KMS-11 (cell line): ENCODE results near the gene MS4A2.

Source experiments
- H2AFZ ChIP-seq: fragments of 200-600 bp; sonication (generic); 2 replicates; pipeline ENCODE4 v1.6.1; 2016; ENCODE audit warnings: antibody characterized with exemption, mixed run types, low read depth
- H3K27ac ChIP-seq: fragments of 200-600 bp; sonication (generic); 2 replicates; pipeline ENCODE4 v1.6.1; 2016; ENCODE audit warnings: mild to moderate bottlenecking, mixed run types
- H3K27me3 ChIP-seq: fragments of 200-600 bp; sonication (generic); 2 replicates; pipeline ENCODE4 v1.6.1; 2017; ENCODE audit warnings: mild to moderate bottlenecking, low read depth, mixed run types, moderate library complexity; ENCODE audit not compliant: insufficient read depth
- H3K36me3 ChIP-seq: fragments of 200-600 bp; sonication (generic); 2 replicates; pipeline ENCODE4 v1.6.1; 2017; ENCODE audit warnings: mild to moderate bottlenecking, mixed run types; ENCODE audit not compliant: insufficient read depth
- H3K4me1 ChIP-seq: fragments of 200-600 bp; sonication (generic); 2 replicates; pipeline ENCODE4 v1.6.1; 2016; ENCODE audit warnings: mild to moderate bottlenecking, low read depth, mixed run types; ENCODE audit not compliant: poor library complexity, severe bottlenecking
- H3K4me2 ChIP-seq: fragments of 200-600 bp; sonication (generic); 2 replicates; pipeline ENCODE4 v1.7.0; 2016; ENCODE audit warnings: mild to moderate bottlenecking, mixed run types
- H3K4me3 ChIP-seq: fragments of 200-600 bp; sonication (generic); IDR thresholded peaks from 2 replicates; pipeline ENCODE4 v1.6.1; 2017; ENCODE audit warnings: low read depth, low read length, mixed read lengths; ENCODE audit not compliant: insufficient read depth
- H3K79me2 ChIP-seq: fragments of 200-600 bp; sonication (generic); 2 replicates; pipeline ENCODE4 v1.6.1; 2016; ENCODE audit warnings: low read depth, mixed run types; ENCODE audit not compliant: insufficient read depth
- H3K9ac ChIP-seq: fragments of 200-600 bp; sonication (generic); 2 replicates; pipeline ENCODE4 v1.6.1; 2016; ENCODE audit warnings: mild to moderate bottlenecking, mixed run types
- H4K20me1 ChIP-seq: fragments of 200-600 bp; sonication (generic); 2 replicates; pipeline ENCODE4 v1.6.1; 2016; ENCODE audit warnings: mild to moderate bottlenecking, mixed run types; ENCODE audit not compliant: insufficient read depth
- CTCF ChIP-seq: fragments of 200-600 bp; sonication (generic); conservative IDR thresholded peaks from 2 replicates; pipeline ENCODE4 v1.6.1; 2017; ENCODE audit warnings: low read depth, mild to moderate bottlenecking, antibody characterized with exemption, low read length, moderate library complexity, mixed read lengths

MS4A2 gene

GRCh38 chr11:60121264-60121663, 32.8 kb downstream of the MS4A2 start:
- no peak overlapping the region for H2AFZ ChIP-seq
- H4K20me1 ChIP-seq = no peaks in the 10 kb centered on the region
- H3K4me1 ChIP-seq = no peaks in the 10 kb centered on the region
- no peak for TF ChIP-seq CTCF
- H3K79me2 ChIP-seq = no peaks in the 10 kb centered on the region
- no peaks in the 10 kb centered on the region for H3K27me3 ChIP-seq
- no peak overlapping the region for H3K4me2 ChIP-seq
- no peak overlapping the region for H3K9ac ChIP-seq
- H3K27ac ChIP-seq = no peak overlapping the region
- no peak overlapping the region for H3K4me3 ChIP-seq
- no peaks in the 10 kb centered on the region for H3K36me3 ChIP-seq

- H3K27me3 ChIP-seq = no peaks in the 10 kb centered on the region
- no peak overlapping the region for H3K4me3 ChIP-seq
- H3K4me2 ChIP-seq = no peak overlapping the region
- no peaks in the 10 kb centered on the region for H4K20me1 ChIP-seq
- H3K79me2 ChIP-seq = no peaks in the 10 kb centered on the region
- TF ChIP-seq CTCF = no peak
- H3K36me3 ChIP-seq = no peaks in the 10 kb centered on the region
- H2AFZ ChIP-seq = no peak overlapping the region
- no peak overlapping the region for H3K27ac ChIP-seq
- no peak overlapping the region for H3K9ac ChIP-seq
- H3K4me1 ChIP-seq = no peaks in the 10 kb centered on the region
These were observed 34.1 kb downstream of the MS4A2 start for GRCh38 chr11:60122414-60123036.

GRCh38 chr11:60124802-60125432, 36.5 kb downstream of the MS4A2 start:
- H3K27me3 ChIP-seq = no peaks in the 10 kb centered on the region
- no peak overlapping the region for H3K27ac ChIP-seq
- no peak overlapping the region for H2AFZ ChIP-seq
- no peaks in the 10 kb centered on the region for H4K20me1 ChIP-seq
- no peaks in the 10 kb centered on the region for H3K4me1 ChIP-seq
- no peaks in the 10 kb centered on the region for H3K36me3 ChIP-seq
- no peak for TF ChIP-seq CTCF
- H3K79me2 ChIP-seq = no peaks in the 10 kb centered on the region
- no peak overlapping the region for H3K4me2 ChIP-seq
- H3K4me3 ChIP-seq = no peak overlapping the region
- no peak overlapping the region for H3K9ac ChIP-seq

GRCh38 chr11:60125956-60126585, 37.6 kb downstream of the MS4A2 start:
- Histone ChIP-seq H3K27ac (no peak overlapping the region), H3K4me1 (no peaks in the 10 kb centered on the region)

More at GRCh38 chr11:60125956-60126585, 37.6 kb downstream of the MS4A2 start:
- Histone ChIP-seq H2AFZ (no peak overlapping the region), H3K79me2 (no peaks in the 10 kb centered on the region), H3K9ac (no peak overlapping the region), H3K36me3 (no peaks in the 10 kb centered on the region), H3K4me2 (no peak overlapping the region), H4K20me1 (no peaks in the 10 kb centered on the region), H3K27me3 (no peaks in the 10 kb centered on the region), H3K4me3 (no peak overlapping the region)
- no peak for TF ChIP-seq CTCF
